Caco-2 (cell line): Measurements from ENCODE around the gene MMP3. TPM values are rescaled to one million over a fixed set of nuclear protein-coding genes. Genes with fewer than 3 reads are reported as not detected.

Experiments used
- BruUV-seq: library from RNA; stranded (reverse); fragments of 400-500 nt; replicated peaks from 2 replicates; lab custom pipeline; 2021; lab: Mats Ljungman, UMichigan
- CTCF ChIA-PET: fragments of 300-600 bp; sonication (Branson Sonifier 250); formaldehyde crosslinking; loops from one replicate; lab custom pipeline; 2022; ENCODE audit warnings: antibody characterized with exemption; lab: Charles Lee
- POLR2A ChIA-PET: fragments of 300-600 bp; sonication (Branson Sonifier 250); formaldehyde crosslinking; loops from one replicate; lab custom pipeline; 2022; ENCODE audit warnings: antibody characterized with exemption; lab: Charles Lee
- DNase-seq, 2 experiments: peaks; one replicate each; pipeline versions ENCODE4 v3.0.0 to v3.0.0-alpha.2; 2020 to 2022
- H3K27me3 ChIP-seq: replicated peaks from 2 replicates; pipeline ENCODE4 v1.6.0; 2011; ENCODE audit warnings: low read length; ENCODE audit not compliant: control insufficient read depth, insufficient read depth
- H3K36me3 ChIP-seq: 2 replicates; pipeline ENCODE4 v1.5.1; 2011; ENCODE audit warnings: low read length; ENCODE audit not compliant: control insufficient read depth, insufficient read depth
- H3K4me1 ChIP-seq: fragments of 250-450 bp; sonication (Bioruptor Pico); 2 replicates; pipeline ENCODE4 v1.5.1; 2020; ENCODE audit warnings: mild to moderate bottlenecking
- H3K4me3 ChIP-seq: 2 replicates; pipeline ENCODE4 v1.5.1; 2011; ENCODE audit warnings: low read depth, mild to moderate bottlenecking, control low read depth, low read length
- H3K9me3 ChIP-seq: fragments of 250-450 bp; sonication (Bioruptor Pico); 2 replicates; pipeline ENCODE4 v1.5.1; 2020; ENCODE audit warnings: mild to moderate bottlenecking, moderate library complexity
- H3K27ac Mint-ChIP-seq: one replicate; pipeline ENCODE4 v1.8.0; 2022; ENCODE audit warnings: mixed read lengths; ENCODE audit not compliant: unreplicated experiment
- H3K27me3 Mint-ChIP-seq: one replicate; pipeline ENCODE4 v1.8.0; 2022; ENCODE audit warnings: mixed read lengths; ENCODE audit not compliant: insufficient read depth, unreplicated experiment
- H3K36me3 Mint-ChIP-seq: one replicate; pipeline ENCODE4 v1.8.0; 2022; ENCODE audit warnings: mild to moderate bottlenecking, mixed read lengths; ENCODE audit not compliant: insufficient read depth, unreplicated experiment
- H3K4me1 Mint-ChIP-seq: one replicate; pipeline ENCODE4 v1.8.0; 2022; ENCODE audit warnings: low read depth, mixed read lengths; ENCODE audit not compliant: unreplicated experiment
- H3K4me3 Mint-ChIP-seq: one replicate; pipeline ENCODE4 v1.8.0; 2022; ENCODE audit warnings: mild to moderate bottlenecking, moderate library complexity, mixed read lengths; ENCODE audit not compliant: unreplicated experiment
- H3K9me3 Mint-ChIP-seq: one replicate; pipeline ENCODE4 v1.8.0; 2022; ENCODE audit warnings: mixed read lengths; ENCODE audit not compliant: unreplicated experiment
- CTCF ChIP-seq, 2 experiments: fragments of 200-600 bp in 1 of 2; IDR thresholded peaks; 1 replicate in 1 of 2; 2 replicates in 1 of 2; pipeline versions ENCODE4 v1.5.1 to v1.8.0; 2011 to 2022; ENCODE audit warnings: antibody characterized with exemption in 1 of 2, control low read depth in 1 of 2, inconsistent platforms in 1 of 2, low read depth in 1 of 2, low read length in 1 of 2, mild to moderate bottlenecking in 1 of 2, moderate library complexity in 1 of 2; ENCODE audit not compliant: insufficient read depth in 1 of 2, severe bottlenecking in 1 of 2, unreplicated experiment in 1 of 2
- intact Hi-C: fragments of 100-400 bp; cut with micrococcal nuclease; formaldehyde crosslinking; loops from one replicate; pipeline ENCODE4 v1.10.0; 2022; ENCODE audit not compliant: unreplicated experiment
- total RNA-seq: library from RNA; stranded (reverse); gene quantifications from 2 replicates; pipeline ENCODE4 v1.2.3, GENCODE V29; 2022

The MMP3 gene
- total RNA-seq, 1 experiment from 2014 or later: not detected

DNA sequence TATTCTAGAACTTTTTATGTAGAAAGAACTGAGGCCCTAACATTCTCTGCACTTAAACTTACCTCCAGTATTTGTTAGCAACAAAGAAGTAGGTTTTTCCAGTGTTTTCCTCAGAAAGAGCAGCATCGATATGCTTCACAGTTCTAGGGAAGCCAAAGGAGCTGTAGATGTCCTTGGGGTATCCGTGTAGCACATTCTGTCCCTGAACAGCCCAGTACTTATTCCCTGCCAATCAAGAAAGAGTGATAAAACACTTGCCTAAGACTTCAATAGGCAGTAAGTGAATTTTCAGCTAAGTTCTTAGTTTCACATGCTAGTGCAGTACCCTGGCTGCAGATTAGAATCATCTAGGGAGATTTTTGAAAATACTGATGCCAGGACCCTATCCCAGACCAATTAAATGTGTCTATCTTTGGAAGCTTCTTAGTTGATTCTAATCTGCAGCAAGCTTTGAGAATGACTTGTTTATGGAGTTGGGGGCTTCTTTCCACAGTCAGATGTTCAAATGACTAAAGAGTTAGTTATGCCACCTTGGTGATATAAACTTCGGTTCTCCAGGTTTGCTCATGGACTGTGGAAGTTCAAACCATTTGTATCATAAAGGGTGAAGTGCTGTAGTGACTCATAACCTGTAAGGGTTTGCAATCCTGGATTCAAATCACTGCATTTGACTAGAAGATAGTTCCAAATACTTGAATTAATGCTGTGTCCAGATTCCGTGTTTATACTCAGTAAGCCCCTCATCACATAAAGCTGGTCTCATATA lies 52.0 kb downstream of the MMP3 start:
- H3K4me1 Mint-ChIP-seq: peaks cover 11% of the 10 kb centered on the region
- Histone ChIP-seq H3K4me1 (no peaks in the 10 kb centered on the region), H3K4me3 (no peak overlapping the region), H3K36me3 (no peaks in the 10 kb centered on the region), H3K9me3 (no peaks in the 10 kb centered on the region), H3K27me3 (no peaks in the 10 kb centered on the region)
- no peak for DNase-seq
- intact Hi-C loops: no loop called here
- H3K27ac Mint-ChIP-seq: no peak overlapping the region
- no peak overlapping the region for H3K4me3 Mint-ChIP-seq
- H3K9me3 Mint-ChIP-seq: no peaks in the 10 kb centered on the region
- CTCF ChIA-PET: interaction anchor here (1.0 kb wide), 1 partner anchor 10 kb away, joined by 3 read pairs; no protein-coding TSS in a partner anchor
- H3K27me3 Mint-ChIP-seq: no peaks in the 10 kb centered on the region
- POLR2A ChIA-PET: no interaction called here
- no TSS peak for BruUV-seq
- no peaks in the 10 kb centered on the region for H3K36me3 Mint-ChIP-seq
- TF ChIP-seq CTCF (IDR thresholded peaks at IDR 0.05; ENCODE audit: insufficient read depth in 1 of 2, low read depth in 1 of 2, low read length in 1 of 2, severe bottlenecking in 1 of 2, unreplicated experiment in 1 of 2): no peak

DNA sequence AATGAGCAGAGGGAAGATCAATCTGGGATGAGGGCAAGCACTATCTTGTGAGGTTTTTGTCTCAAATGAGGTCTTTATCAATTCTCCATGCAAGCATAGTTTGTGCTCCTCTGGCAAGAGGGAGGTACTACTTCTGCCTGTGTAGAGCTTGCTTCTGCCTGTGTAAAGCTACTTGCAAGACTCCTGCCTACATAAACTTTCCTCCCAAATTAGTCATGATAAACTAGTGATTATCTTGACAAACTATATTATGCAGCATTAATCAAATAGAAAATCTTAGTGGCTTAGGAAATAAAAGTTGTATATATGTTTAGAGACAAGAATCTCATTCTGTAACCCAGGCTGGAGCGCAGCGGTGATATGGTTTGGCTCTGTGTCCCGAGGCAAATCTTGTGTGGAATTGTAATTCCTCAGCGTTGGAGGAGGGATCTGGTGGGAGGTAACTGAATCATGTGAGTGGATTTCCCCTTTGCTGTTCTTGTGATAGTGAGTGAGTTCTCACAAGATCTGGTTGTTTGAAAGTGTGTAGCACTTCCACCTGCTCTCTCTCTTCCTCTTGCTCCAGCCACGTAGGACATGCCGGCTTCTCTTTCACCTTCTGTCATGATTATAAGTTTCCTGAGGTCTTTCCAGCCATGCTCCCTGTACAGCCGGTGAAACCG lies 54.9 kb downstream of the MMP3 start:
- Mint-ChIP-seq H3K27ac (no peak overlapping the region), H3K36me3 (no peaks in the 10 kb centered on the region), H3K27me3 (no peaks in the 10 kb centered on the region), H3K4me1 (peaks cover under 1% of the 10 kb centered on the region), H3K9me3 (peaks cover 10% of the 10 kb centered on the region), H3K4me3 (no peak overlapping the region)
- H3K4me1 ChIP-seq: no peaks in the 10 kb centered on the region
- no peak for DNase-seq
- no peaks in the 10 kb centered on the region for H3K9me3 ChIP-seq
- TF ChIP-seq CTCF (IDR thresholded peaks at IDR 0.05; ENCODE audit: insufficient read depth in 1 of 2, low read depth in 1 of 2, low read length in 1 of 2, severe bottlenecking in 1 of 2, unreplicated experiment in 1 of 2): no peak
- no peaks in the 10 kb centered on the region for H3K36me3 ChIP-seq
- ChIA-PET POLR2A (no interaction called here), CTCF (no interaction called here)
- intact Hi-C loops: no loop called here
- BruUV-seq: no TSS peak
- no peak overlapping the region for H3K4me3 ChIP-seq
- no peaks in the 10 kb centered on the region for H3K27me3 ChIP-seq

Other genes starting within 250 kb of the MMP3 start
- not detected in 2 replicates for gene MMP20, start 218.3 kb downstream of the MMP3 start, total RNA-seq
- gene MMP27, start 137.8 kb downstream of the MMP3 start, total RNA-seq: not detected in 2 replicates
- gene MMP8, start 118.7 kb downstream of the MMP3 start, total RNA-seq: not detected in 2 replicates
- gene MMP10, start 63.0 kb downstream of the MMP3 start, total RNA-seq: 0.16 and 1.1 TPM in 2 replicates
- gene MMP1, start 45.4 kb downstream of the MMP3 start, total RNA-seq: 15.7 and 37.6 TPM in 2 replicates
- gene MMP12, start 31.4 kb upstream of the MMP3 start, total RNA-seq: not detected in 2 replicates
- not detected in 2 replicates for gene MMP13, start 112.1 kb upstream of the MMP3 start, total RNA-seq
- gene DCUN1D5, start 248.6 kb upstream of the MMP3 start, total RNA-seq: 95.1 and 105 TPM in 2 replicates